ENCODE measurements around the gene TAGLN. TPM values are rescaled to one million over a fixed set of nuclear protein-coding genes. Genes with fewer than 3 reads are reported as not detected.
A peak's percentile ranks its signal among the peaks of the same experiment; 100 is the strongest.
"Not testable (repeated sequence)": the region's sequence is repeated elsewhere in the genome, so short reads cannot be mapped to it uniquely, and the experiment has no call there.

Gene TAGLN
- total RNA-seq, 2 donors from 2014 or later: 442 to 1,859 TPM

- H3K9me3 ChIP-seq: no peaks in the 10 kb centered on the region
- peak overlapping the region; percentile 3 to 11 for H3K4me3 ChIP-seq
- H3K36me3 ChIP-seq: peaks cover 60% of the 10 kb centered on the region
- peaks cover 0 to 55% of the 10 kb centered on the region in 2 donors for H3K4me1 ChIP-seq
- no peak for DNase-seq (ENCODE audit: low spot score)
- H3K27ac ChIP-seq: peak overlapping the region; percentile 86 to 88
- no peak for TF ChIP-seq CTCF (IDR thresholded peaks at IDR 0.05)
- no peaks in the 10 kb centered on the region for H3K27me3 ChIP-seq
These were observed 5.3 kb downstream of the TAGLN start for GRCh38 chr11:117204283-117205080.

GRCh38 chr11:117205211-117205818 lies 6.1 kb downstream of the TAGLN start:
- Histone ChIP-seq H3K4me1 (peaks cover 0 to 47% of the 10 kb centered on the region in 2 donors), H3K9me3 (no peaks in the 10 kb centered on the region), H3K36me3 (peaks cover 56% of the 10 kb centered on the region), H3K27ac (peak overlapping the region; percentile 86 to 88), H3K27me3 (no peaks in the 10 kb centered on the region), H3K4me3 (peak overlapping the region in 1 of 2 donors; percentile 6)
- no peak for DNase-seq (ENCODE audit: low spot score)
- no peak for TF ChIP-seq CTCF (IDR thresholded peaks at IDR 0.05)

GRCh38 chr11:117206111-117206510 lies 6.9 kb downstream of the TAGLN start:
- not testable (repeated sequence) for H3K27me3 ChIP-seq; H3K4me3 ChIP-seq; H3K9me3 ChIP-seq; DNase-seq (ENCODE audit: low spot score)
- Histone ChIP-seq H3K36me3 (peaks cover 48% of the 10 kb centered on the region), H3K27ac (peak overlapping the region; percentile 46 to 88), H3K4me1 (peaks cover 0 to 40% of the 10 kb centered on the region in 2 donors)

- H3K36me3 ChIP-seq: peaks cover 40% of the 10 kb centered on the region
- not testable (repeated sequence) for H3K4me3 ChIP-seq; DNase-seq (ENCODE audit: low spot score); H3K9me3 ChIP-seq; H3K27me3 ChIP-seq; H3K27ac ChIP-seq
- H3K4me1 ChIP-seq: peaks cover 0 to 34% of the 10 kb centered on the region in 2 donors
These were observed 7.7 kb downstream of the TAGLN start for GRCh38 chr11:117206859-117207258.

- not testable (repeated sequence) for H3K27me3 ChIP-seq; H3K27ac ChIP-seq; DNase-seq (ENCODE audit: low spot score); H3K9me3 ChIP-seq; H3K4me3 ChIP-seq
- peaks cover 34% of the 10 kb centered on the region for H3K36me3 ChIP-seq
- peaks cover 0 to 31% of the 10 kb centered on the region in 2 donors for H3K4me1 ChIP-seq
These were observed 8.3 kb downstream of the TAGLN start for GRCh38 chr11:117207481-117207880.

GRCh38 chr11:117208710-117209109 lies 9.5 kb downstream of the TAGLN start:
- H3K36me3 ChIP-seq: peaks cover 22% of the 10 kb centered on the region
- not testable (repeated sequence) for DNase-seq (ENCODE audit: low spot score); H3K27ac ChIP-seq; H3K9me3 ChIP-seq; H3K27me3 ChIP-seq; H3K4me3 ChIP-seq
- H3K4me1 ChIP-seq: peaks cover 0 to 18% of the 10 kb centered on the region in 2 donors

- H3K4me3 ChIP-seq; H3K27ac ChIP-seq; H3K27me3 ChIP-seq; DNase-seq (ENCODE audit: low spot score); H3K9me3 ChIP-seq: not testable (repeated sequence)
- peaks cover 20% of the 10 kb centered on the region for H3K36me3 ChIP-seq
- H3K4me1 ChIP-seq: peaks cover 0 to 10% of the 10 kb centered on the region in 2 donors
These were observed 10.4 kb downstream of the TAGLN start for GRCh38 chr11:117209351-117210125.

GRCh38 chr11:117210620-117211019 lies 11.4 kb downstream of the TAGLN start:
- Histone ChIP-seq H3K4me1 (no peaks in the 10 kb centered on the region), H3K4me3 (no peak overlapping the region), H3K27me3 (no peaks in the 10 kb centered on the region), H3K27ac (no peak overlapping the region), H3K9me3 (no peaks in the 10 kb centered on the region), H3K36me3 (peaks cover 15% of the 10 kb centered on the region)
- no peak for DNase-seq (ENCODE audit: low spot score)
- no peak for TF ChIP-seq CTCF (IDR thresholded peaks at IDR 0.05)
